HUDEP-2 (cell line): ENCODE results near the gene UBE2C.

Experiments used
- DNase-seq, 76 experiments: peaks; one replicate each; lab custom pipeline; 2025; ENCODE audit not compliant: unreplicated experiment in 76 of 76; lab: John Stamatoyannopoulos, UW

Gene UBE2C

DNA sequence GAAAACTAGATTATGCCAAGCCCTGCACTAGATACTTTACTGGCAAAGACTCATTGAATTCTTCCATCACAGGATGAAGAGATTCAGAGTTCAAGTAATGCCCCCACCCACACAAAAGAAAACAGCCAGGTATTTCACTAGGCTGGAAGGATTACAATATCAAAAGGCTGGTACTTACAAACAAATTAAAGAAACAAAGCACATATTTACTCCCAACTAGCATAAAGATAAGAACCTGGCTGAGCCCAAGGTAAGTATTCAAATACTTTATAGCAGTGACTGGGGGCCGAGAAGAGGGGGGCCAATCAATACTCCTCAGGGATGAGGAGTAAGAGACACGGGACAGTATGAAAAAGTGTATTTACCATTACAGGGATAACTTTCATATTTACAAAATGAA, 41.0 kb downstream of the UBE2C start:
- DNase-seq: no peak

DNA sequence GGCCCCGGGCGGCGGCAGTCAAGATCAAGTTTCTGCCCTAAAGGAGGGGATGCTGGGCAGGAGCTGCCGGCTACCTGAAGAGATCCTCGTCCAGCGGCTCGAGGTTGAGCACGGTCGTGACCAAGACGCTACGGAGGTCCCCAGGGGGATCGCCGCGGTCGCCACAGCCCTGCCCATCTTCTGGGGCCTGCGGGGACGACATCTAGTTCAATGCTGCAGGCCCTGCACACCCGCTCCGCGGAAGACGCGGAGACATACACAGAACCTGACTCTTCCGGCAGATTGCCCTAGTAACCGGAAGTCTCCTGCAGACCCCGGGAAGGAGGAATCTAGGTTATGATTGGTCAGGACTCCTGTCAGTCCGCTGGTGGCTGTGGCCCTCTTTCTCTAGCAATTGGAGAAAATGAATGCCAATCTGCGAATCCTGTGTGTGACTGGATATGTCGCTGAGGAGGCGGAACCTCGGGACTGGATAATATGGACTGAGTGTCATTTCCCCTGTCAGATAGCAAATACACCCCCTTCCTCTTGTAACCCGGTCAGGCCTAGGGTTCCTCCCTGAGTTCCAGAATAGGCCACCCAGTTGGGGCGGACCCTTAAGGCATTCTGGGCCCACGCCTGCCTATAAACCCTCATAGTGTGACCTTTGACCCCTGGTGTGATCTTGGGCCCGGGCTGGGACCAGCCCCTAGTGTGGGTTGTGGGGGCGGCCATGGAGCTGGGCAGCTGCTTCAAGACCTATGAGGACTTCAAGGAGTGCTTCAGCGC, 44.9 kb downstream of the UBE2C start, which contains the start of the genes ACOT8 and ZSWIM3:
Gene ACOT8 (minus strand): TSS at position 279 of the 768 bp plus-strand sequence. CDS start 77 bp downstream, at position 202.
Gene ZSWIM3 (plus strand): TSS at position 501 of the 768 bp plus-strand sequence. CDS start 212 bp downstream, at position 713.
- peak; percentile 33 to 100 (median 98) for DNase-seq

DNA sequence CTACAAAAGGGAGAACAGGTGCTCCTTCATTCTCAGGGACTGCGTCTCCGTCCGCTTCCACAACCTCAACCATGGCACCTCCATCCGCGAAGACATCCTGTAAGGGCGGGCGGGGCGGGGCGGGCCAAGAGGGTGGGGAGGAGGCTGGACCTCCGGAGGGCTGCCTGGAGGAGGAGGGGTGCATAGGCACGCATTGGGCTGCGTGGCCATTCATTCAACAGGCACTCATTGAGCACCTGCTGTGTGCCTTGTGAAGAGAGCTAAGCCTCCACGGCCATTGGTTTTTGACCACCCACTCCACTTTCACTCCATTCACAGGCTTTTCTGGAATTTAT, 45.4 kb downstream of the UBE2C start:
- DNase-seq: peak in 51 of 76 experiments; percentile 13 to 78 (median 58)

DNA sequence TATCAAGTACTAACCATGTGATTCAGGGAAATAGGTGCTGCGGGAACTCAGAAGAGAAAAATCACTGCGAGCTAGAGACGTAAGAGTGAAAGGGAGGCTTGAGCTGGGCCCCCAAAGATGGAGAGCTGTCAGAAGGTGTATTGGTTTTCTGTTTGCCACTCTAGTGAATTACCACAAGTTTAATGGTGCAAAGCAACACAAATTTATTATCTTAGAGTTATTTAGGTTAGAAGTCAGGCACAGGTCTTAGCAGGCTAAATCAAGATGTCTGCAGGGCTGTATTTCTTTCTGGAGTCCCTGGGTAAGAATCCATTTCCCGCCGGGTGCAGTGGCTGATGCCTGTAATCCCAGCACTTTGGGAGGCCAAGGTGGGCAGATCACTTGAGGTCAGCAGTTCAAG, 47.5 kb downstream of the UBE2C start:
- DNase-seq: no peak

DNA sequence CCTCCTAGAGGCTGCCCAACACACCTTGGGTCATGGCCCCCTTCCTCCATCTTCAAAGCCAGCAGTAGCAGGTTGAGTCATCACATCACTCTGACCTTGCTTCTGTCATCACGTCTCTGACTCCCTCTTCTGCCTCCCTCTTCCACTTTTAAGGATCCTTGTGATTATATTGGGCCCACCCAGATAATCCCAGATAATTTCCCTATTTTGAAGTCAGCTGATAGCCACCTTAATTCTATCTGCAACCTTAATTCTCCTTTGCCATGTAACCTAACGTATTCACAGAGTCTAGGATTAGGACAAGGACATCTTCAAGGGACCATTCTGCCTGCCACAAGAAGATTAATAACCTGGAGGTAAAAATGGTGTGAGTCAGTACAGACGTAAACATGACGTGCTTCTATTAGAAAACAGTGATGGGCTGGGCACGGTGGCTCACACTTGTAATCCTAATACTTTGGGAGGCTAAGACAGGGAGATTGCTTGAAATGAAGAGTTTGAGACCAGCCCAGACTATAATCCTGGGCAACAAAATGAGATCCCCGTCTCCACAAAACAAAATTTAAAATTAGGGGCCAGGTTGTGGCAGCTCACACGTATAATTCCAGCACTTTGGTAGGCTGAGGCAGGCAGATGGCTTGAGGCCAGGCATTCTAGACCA, 48.2 kb downstream of the UBE2C start:
- peak in 13 of 76 experiments; percentile 5 to 55 (median 24) for DNase-seq

DNA sequence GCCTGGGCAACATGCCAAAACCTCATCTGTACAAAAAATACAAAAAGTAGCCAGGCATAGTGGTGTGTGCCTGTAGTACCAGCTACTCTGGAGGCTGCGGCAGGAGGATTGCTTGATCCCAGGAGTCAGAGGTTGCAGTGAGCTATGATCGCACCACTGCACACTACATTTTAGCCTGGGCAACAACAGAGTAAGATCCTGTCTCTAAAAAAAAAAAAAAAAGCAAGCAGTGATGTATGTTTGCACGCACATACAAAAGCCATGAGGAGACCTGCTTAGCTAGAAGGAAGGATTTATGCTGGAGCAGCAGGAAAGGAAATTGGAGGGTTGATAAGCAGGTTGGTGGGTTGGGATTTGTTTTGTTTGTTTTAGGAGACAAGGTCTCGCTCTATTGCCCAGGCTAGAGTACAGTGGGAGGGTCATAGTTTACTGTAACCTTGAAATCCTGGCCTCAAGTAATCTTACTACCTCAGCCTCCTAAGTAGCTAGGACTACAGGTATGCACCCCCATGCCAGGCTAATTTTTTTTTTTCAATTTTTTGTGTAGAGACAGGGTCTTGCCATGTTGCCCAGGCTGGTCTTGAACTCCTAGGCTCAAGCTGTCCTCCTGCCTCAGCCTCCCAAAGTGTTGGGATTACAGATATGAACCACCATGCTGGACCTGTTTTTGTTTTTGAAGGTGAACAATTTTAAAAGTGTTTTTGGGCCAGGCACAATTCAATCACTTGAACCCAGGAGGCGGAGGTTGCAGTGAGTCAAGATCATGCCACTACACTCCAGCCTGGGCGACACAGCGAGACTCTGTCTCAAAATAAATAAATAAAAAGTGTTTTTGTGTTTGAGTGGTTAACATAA, 49.0 kb downstream of the UBE2C start:
- DNase-seq: peak in 27 of 76 experiments; percentile 4 to 63 (median 33)

DNA sequence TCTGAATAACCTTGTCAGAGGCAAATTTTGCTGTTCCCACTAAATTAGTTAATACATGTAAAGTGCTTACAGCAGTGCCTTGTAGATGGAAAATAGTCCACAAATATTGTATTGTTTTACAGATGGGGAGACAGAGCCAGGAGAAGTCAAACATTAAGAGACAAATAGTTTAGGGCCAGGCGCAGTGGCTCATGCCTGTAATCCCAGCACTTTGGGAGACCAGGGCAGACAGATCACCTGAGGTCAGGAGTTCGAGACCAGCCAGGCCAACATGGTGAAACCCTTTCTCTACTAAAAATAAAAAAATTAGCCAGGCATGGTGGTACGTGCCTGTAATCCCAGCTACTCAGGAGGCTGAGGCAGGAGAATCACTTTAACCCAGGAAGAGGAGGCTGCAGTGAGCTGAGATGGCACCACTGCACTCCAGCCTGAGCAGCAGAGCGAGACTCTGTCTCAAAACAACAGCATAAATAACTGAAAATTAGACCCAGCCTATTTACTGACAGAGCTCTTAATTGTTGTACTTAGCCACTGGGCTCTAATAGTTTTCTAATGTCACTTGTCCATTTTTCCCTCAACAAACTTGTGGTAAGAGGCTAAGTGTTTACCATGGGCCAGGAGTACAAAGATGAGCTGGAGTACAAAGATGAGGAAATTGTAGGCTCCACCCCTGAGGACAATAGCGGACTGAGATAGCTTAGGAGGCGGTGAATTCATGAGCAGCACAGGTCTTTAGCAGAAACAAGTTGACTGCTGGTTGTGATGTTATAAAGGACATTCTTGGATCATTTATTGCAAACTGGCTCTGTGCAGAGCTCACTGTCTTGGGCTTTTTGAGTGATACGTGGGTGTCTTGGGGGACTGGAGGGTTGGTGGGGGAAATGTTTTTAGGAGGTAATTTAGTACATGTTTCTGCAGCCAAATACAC, 51.4 kb downstream of the UBE2C start:
- DNase-seq: peak in 1 of 76 experiments; percentile 1

DNA sequence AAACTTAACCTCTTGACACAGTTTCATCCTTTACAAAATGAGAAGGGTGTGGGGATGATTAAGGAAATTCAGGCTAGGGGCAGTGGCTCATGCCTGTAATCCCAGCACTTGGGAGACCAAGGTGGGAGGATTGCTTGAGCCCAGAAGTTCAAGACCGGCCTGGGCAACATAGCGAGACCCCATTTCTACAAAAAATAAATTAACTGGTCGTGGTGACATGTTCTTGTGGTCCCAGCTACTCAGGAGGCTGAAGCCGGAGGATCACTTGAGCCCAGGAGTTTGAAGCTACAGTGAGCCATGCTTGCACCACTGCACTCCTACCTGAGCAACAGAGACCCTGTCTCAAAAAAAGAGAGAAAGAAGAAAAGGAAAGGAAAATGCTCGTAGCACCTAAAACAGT, 54.0 kb downstream of the UBE2C start:
- DNase-seq: no peak
